Suppressor macrophage treated with lipopolysaccharide for 1 hour (primary cell): ENCODE results near the gene ALDH3B1.

Experiments used
- DNase-seq, 3 donors: peaks; one replicate each; pipeline ENCODE4 v3.0.0-alpha.2; 2020 to 2022

Gene ALDH3B1

DNA sequence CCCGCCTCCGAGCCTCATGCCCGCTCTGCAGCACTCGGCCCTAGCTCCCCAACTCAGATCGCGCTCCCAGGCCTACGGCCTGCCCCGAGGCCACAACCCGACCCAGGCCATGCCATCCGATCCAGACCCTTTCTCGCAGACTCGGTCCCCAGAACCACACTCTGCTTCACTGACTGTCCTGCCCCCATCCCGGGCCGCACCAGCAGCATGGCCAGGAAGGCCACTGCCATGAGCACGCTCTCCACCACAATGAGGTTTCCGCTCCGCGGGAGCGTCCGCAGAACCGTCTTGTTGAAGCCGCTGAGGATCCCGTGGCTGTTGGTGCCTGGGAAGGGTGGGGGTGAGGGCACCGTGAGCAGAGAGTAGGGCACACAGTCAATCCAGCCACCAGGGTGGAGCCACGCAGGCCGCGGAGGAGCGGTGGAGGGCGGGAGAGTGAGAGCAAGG, 12.6 kb upstream of the ALDH3B1 start:
- no peak for DNase-seq

DNA sequence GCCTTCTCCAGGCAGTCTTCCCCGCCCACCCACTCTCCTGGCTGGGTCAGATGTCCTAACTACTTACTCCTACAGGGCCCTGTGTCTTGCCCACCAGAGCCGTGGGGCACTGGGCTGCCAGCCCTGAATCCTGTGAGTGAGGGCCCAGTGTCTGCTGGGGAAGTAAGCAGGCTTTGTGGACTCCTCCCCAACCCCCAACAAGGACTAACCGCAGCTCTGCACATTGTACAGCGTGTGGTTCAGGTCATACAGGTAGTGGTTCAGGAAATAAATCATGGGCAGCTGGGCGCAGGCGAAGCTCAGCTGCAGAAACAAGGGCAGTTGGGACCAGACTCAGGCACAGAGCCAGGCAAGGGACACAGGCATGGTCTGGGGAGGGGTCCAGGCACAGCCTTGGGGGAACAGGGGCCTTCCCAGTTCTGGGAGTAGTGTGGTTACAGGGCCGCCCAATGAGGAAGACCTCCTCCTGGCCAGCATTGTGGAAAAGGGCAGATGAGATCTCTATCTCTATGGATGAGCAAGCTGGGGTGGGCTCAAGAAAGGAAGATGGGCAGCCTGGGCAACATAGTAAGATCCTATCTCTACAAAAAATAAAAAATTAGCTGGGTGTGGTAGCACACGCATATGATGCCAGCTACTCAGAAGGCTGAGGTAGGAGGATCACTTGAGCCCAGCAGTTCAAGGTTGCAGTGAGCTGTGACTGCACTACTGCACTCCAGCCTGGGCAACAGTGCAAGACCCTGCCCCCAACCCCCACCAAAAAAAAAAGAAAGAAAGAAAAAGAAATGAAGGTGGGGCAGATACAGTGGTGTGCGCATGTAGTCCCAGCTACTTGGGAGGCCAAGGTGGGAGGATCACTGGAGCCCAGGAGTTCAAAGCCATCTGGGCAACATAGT, 11.7 kb upstream of the ALDH3B1 start:
- no peak for DNase-seq

DNA sequence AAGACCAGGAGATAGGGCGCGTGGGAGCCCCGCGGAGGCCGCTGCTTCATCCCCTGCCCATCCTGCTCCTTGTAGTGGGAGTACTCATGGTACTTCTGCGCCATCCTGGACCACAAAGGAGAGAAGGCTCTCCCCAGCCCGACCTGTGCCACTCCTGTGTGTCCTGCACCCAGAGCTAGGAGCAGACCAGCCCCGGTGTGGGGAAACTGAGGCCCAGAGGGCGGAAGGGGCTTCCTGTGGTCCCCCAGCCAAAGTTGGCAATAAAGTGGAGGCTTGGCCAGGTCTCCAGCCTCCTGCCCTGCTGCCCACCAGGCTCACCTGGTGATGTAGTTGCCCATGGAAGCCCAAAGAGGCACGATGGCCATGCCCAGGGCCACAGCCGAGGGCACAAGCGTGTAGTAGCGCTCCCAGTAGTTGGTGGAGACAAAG, 10.9 kb upstream of the ALDH3B1 start:
- no peak for DNase-seq

DNA sequence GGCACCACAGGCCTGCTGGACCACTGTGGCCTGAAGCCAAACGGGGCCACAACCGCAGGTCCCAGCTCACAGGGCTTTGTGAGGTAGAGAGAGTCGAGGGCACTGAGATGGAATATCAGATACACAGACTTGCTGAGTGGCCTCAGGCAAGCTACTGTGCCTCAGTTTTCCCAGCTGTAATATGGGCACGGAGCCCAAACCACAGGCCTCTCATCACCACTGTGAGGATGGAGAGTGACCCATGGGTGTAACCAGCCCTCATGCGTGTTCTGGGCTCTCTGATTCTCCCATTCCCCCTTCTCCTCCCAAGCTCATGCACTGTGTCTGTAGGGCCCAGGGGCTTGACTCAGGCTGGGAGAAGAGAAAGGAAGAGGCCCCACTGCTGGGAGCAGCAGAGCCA, 10.4 kb upstream of the ALDH3B1 start:
- no peak for DNase-seq

DNA sequence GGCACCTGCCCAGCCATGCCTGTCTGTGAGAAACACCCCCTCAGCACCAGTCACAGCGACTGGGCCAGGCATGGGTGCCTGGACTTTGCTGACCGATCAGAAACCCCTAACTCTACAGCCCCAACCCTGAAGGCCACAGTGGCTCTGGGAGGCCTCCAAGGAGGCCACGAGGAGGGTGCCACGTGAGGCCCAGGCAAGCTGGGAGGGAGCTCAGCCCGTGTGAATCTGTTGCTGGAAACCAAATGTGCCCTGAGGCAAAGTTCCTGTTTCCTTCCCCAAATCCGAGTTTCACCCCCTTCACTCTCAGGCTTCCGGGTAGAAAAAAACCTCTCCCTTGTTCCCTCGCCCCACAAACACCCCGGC, 7.6 kb upstream of the ALDH3B1 start:
- DNase-seq = peak; percentile 56 to 67 (median 67)

DNA sequence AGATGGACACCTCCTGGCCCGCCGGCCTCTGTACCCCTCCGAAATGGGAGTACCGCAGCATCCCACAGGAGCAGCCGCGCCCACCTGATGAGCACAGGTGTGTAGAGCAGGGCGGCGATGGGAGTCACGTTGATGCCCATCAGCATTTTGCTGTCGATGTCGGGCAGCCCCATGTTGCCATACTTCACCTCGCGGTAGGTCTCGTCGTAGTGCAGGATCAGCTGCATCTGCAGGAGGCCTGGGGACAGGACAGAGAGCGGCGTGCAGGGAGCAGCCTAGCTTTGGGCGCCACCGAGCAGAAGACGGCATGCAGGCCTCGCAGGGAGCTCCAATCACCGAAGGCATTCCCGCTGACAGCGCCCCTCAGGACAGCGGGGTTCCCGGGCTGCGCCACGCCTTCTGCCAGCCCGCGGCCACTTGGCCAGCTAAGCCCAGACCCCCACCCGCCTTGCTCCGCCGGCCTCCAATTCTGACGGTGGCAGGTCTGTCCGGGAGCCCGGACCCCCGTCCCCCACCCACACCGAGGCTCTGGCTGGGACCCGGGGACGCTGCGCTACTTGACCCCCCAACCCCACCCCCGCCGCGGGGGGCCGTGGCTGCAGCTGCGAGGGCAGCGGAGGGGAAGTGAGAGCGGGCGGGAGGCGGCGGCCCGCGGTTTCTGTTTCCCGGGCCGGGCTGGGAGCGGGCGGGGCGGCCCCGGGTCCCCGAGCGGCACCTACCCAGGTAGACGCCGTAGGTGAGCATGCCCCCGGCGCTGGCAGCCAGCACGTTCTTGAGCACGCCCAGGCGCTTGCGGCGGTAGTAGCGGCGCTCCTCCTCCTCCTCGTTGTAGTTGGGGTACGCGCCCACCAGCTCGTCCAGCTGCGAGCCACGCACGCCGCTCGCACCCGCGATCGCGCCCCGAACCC, 6.9 kb upstream of the ALDH3B1 start:
- DNase-seq = peak; percentile 63 to 84 (median 66)

DNA sequence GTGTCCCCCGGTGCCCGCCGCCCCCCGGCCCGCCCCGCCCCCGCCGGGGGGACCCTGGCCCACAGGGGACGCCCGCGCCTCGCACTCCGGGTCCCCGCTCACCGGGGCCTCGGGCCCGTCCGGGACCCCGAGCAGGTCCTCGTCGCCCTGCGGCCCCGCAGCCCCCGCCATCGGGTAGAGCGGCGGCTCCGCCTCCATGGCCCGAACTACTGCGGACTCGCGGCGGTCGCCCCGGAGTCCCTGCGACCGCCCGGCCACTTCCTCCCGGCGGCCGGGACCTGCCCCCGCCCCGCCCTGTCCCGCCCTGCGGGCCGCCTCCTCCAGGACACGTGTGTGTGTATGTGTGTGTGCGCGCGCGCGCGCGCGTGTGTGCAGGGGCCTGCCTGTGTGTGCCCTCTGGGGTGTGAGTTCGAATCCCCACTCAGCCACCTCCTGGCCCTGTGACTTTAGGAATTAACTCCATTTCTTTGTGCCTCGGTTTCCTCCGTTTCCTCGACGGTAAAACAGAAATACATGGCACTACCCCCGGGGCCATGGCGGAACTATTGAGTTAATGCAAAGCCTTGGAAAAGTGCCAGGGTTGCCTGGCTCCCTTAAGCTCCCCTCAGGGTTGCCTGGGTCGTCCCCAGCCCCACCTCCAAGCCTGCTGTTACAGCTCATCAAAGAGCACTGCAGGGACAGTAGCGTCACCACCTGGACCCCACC, 6.1 kb upstream of the ALDH3B1 start, which contains the start of gene UNC93B1:
TSS of gene UNC93B1 (minus strand) at position 252 of the 705 bp plus-strand sequence. CDS start at position 198, 54 bp downstream.
- DNase-seq = peak; percentile 93 to 98 (median 95)

DNA sequence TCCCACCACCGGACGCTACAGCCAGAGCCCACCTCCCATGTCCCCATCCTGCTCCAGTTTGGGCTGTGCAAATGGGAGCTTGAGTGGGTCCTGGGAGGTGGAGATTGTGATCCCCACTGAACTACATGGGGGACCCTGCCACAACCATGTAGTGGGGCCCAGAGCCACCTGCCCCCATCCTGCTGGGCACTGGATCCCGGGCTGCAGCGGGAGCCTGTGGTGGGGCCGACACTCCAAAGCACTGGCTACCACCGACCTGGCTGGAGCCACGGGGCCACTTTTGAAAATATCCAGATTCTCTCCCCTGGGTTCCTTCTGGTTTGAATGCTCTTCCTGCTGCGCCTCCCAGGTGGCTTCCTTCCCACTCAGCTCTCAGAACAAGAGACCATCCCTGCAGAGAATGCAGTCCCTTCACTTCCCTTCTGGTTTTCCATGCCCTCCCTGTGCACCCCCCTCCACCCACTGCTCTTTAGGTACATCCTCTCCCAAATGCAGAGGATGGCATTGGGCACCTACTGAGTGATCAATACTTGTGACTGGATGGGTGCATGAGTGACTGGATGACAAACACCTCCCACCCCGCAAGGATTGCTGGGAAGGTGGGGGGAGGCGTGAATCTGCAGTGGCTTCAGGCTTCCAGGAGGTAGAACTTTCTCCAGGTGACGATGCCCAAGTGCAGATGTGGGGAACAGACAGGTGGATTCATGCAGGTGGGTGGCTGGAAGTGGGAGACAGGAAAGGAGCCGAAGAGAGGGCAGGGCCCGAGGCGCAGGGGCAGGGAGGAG, 5.4 kb upstream of the ALDH3B1 start:
- DNase-seq = no peak

DNA sequence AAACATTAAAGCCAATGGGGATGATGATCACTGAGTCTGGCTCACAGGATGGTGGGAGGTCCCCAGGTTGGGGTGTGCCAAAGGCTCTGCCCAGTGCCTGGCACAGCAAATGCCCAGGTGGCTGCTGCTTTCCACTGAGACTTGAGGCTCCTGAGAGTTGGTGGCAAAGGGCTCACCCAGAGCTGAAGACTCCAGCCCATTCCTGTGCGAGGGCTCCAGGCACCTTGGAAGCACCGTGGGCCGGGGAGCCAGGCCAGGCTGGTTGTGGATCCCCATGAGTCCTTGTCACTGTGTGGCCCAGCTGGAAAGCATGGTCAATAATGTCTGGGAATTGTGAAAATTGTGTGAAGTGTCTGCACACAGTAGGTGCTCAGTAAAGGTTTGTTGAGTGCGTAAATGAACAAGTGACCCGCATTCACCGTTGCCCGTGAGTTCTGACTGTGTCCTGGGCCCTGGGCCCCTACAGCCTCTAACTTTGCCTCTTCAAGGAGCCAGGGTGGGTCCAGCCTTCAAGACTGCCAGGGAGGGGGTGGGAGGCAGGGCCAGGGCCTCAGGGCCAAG, 3.4 kb upstream of the ALDH3B1 start:
- no peak for DNase-seq

DNA sequence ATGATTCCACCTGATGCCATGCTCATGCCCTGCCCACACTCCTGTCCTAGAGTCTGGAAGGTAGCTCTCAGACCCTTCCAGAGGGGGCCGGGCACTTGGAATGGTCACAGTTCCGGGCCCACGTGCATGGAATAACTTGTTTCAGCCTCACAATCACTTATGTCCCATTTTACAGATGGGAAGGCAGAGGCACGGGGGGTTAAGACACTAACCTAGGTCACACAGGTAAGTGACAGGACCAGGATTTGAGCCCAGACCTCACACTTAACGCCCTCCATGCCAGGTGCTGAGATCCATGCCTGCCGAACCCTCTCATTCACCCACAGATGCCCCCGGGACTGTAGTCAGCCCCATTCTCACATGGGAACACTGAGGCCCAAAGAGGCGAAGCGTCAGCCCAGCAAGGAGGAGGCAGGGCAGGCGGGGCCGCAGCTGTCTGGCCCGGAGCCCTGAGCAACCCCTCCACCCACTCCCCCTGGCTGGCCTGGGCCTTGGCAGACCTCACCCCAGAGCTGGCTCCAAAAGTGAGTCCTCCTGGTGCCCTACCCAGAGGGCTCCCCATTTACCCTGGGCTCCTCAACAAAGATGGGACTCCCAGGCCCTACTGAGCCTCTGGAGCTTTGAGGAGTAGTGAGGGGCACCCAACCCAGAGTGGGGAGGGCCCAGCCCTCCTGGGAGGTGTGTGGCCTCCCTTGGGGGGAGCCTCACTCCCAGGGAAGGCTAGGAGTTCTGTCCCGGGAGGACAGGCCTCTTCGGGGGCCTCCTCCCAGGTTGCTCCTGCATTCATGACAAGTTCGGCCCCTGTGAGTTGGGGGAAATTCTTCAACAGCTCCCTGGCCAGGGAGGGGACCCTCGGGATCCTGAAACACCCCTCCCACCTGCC, 2.4 kb upstream of the ALDH3B1 start:
- DNase-seq = no peak

DNA sequence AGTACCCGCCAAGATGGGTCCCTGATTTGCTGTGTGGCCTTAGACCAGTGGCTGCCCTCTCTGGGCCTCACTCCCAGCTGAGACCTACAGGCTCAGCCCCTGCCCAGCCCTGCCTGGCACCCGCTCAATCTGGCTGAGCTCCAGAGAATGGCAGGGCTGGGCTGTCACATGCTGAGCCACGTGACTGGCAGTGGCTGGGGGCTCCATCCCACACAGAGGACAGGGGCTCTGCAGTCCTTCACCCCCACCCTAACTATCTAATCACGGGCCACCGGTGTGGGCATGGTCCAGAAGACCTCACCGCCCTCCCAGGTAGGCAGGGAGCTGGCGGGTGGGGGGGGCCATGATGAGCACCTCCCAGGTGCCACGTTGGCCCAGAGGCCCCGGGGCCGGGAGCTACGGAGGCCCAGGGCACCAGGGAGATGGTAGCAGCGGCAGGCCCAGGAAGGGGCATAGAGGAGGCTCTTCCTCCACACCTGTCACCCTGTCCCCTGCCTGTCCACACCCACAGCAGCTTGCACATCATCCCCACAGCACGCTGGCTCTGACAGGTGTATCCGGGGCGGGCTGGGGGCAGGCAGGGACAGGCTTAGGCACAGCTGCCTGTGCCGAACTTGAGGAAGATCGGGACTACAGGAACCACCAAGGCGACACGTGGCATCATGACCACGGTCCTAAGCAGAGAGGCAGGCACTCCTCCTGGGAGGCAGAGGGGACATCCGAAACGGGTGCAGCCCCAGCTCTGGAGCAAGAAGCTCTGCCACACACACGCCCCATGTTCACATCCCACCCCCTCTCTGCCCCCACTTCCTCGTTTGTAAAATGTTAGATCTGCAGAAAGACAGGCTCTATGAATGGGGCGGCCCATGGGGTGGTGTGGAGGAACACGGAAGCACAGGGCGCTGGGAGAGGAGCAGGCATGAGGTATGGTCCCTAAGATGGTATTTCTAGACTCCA, 1.5 kb upstream of the ALDH3B1 start:
- peak; percentile 77 to 87 (median 85) for DNase-seq

DNA sequence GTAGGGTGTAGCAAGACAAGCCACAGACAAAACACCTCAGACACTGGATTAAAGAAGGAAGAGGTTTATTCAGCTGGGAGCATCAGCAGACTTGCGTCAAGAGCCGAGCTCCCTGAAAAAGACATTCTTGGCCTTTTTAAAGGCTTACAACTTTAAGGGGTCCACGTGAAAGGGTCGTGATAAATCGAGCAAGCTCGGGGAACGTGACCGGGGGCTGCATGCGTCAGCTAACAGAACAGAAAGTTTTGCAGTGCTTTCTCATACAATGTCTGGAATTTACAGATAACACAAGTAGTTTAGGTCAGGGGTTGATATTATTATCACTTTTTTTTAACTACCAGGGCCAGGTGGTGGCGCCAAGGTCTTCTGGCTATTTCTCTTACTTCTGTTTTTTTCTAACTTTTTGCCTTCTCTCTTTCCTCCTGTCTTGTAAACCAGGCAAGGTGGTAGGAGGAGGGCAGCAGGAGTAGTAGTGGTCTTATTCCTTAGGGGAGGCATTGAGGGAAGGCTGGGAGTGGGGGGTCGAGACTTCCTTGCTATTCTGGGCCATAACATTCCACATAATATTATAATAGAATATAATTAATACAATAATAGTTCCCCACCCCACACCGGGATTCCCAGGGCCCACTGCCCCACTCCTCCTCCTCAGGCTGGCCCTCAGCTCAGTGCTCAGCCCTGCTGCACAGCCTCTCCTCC, 587 bp upstream of the ALDH3B1 start:
- peak; percentile 42 to 50 (median 47) for DNase-seq

DNA sequence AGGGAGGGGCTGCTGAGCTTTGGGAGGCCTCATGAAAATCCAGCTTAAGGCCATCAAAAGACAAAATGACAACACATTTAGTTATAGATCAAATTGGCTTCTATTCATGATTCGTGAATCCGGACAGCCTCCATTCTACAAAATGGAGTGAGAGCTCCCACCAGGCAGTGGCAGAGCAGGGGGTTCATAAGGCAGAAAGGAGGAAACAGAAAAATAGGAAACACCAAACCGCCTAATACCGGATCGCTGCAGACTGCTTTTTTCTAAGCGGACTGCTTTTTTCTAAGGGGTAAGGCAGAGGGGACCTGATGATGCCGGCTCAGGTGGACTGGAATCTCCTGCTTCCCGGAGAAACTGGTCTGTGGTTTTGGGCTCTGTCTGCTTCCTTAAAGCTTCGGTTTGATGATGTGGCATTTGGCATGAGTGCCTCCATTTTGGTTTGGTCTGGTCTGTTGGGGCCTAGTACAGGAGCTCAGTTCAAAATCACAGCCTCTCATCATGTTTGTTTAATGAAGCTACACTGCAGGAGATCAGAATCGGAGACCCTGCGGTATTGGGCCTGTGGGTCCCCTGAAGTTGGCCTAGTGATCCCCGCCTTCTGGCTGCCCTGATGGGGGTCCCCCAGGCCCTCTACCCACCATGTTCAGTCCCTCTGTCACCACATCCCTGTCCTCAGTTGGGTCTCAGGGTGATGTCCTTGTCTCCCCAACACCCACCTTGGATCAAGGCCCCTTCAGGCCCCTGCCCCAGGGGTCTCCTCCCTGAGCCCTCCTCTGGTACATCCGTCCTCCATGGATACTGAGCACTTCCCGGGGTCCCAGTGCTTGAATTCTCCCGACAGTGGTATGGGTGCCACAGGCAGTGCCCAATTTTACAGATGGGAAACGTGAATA, 1.2 kb downstream of the ALDH3B1 start:
- peak in 1 of 3 donors; percentile 35 for DNase-seq

DNA sequence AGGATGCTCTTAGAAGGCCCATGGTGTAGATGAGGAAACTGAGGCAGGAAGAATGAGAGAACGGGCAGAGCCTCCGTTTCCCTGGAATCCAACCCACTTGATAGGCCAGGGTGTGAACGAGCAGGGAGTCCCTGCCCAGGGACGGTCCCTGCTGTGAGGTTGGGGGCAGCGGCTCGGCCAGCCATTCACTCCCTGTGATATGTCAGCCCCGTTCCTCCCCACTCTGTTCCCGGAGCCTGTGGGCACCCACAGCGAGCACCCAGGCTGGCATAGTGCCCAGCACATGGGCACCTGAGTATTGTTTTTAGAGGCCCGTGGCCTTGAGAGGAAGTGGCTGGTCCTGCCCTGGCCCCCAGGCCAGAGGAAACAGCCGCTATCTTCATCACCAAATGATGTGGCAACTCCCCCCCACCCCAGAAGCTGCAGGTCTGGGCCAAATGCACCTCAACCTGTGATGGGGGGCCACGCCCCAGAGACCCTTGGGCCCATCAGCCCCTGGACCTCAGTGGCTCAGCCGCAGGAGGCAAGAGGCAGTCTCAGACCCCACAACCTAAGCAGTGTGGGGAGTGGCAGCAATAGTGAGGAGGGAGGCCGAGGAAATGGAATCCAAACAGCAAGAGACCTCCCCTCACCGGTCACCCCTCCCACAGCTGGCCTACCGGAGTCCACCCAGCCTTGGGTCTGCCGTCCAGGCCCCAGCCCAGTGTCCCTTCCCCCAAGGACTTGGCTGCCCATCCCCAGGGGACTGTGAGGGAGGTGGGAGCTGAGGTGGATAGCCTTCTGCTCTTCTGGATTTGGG, 2.1 kb downstream of the ALDH3B1 start:
- no peak for DNase-seq

DNA sequence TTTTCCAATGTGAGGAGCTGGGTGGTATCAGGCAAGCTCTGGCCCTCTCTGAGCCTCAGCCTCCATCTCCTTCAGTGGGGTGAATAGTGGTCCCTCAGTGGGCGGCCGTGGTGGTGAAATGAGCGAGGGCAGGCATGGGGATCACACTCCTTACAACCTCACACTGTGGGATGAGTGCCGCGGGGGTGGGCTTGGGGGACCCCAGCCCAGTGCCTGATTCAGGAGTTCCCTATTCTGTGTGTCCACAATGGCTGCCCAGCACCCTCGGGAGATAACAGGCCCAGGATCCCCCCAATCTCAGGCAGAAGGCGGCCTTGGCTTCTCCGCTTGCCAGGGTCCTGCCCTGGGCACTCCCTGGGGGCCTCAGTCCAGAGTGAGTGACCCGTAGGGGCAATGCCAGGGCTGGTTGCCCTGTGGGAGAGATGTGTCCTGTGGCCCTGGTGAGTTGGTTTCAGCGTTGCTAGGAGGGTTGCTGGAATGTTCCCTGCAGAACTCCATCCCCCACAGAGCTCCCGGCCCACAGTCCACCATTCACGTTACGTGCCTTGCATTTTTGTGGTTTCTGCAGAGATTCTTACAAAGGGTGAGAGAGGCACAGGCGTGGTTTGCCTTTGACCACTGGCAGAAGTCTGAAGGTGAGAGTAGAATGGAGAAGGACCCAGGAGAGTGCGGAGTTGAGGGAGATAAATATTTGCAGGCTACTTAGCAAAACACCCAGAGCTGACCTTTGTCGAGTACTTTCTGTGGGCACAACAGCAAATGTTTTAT, 2.9 kb downstream of the ALDH3B1 start:
- no peak for DNase-seq

DNA sequence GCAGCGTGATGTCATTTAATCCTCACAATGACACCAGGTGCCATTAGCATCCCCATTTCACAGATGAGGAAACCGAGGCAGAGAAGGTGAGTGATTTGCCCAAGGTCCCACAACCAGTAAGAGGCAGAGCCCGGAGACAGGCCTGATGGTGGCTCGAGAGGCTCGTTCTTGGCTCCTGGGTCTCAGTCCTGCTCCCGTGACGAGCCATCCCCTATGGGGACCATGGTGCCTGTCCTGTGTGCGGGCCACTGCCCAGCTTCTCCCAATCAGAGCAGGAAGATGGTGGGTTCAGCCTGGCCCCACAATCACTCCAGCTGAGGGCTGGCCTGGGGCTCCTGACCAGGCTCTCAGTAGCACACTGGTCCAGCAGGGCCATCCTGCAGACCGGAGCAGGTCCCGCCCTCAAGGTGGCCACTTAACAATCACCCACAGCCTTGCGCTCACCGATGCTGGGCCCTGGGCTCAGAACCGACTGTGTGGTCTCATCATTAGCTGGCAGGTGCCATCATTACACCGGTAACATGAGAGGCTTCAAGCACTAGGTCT, 3.6 kb downstream of the ALDH3B1 start:
- no peak for DNase-seq
